H1 (cell line): ENCODE measurements around the gene FADS6. TPM values are rescaled to one million over a fixed set of nuclear protein-coding genes. Genes with fewer than 3 reads are reported as not detected.
A peak's percentile ranks its signal among the peaks of the same experiment; 100 is the strongest.

ENCODE experiments used
- CTCF ChIA-PET: fragments of 300-600 bp; sonication (Branson Sonifier 250); formaldehyde crosslinking; loops from one replicate; lab custom pipeline; 2021; ENCODE audit not compliant: partially characterized antibody; lab: Charles Lee
- POLR2A ChIA-PET: fragments of 300-600 bp; sonication (Branson Sonifier 250); formaldehyde crosslinking; loops from one replicate; lab custom pipeline; 2021; ENCODE audit warnings: inconsistent platforms; ENCODE audit not compliant: partially characterized antibody; lab: Charles Lee
- DNase-seq, 2 experiments: peaks; one replicate each; pipeline versions ENCODE4 v3.0.0 to v3.0.0-alpha.2; 2010 to 2022; ENCODE audit warnings: low spot score in 2 of 2, low read depth in 1 of 2, mixed read lengths in 1 of 2
- FAIRE-seq: peaks from 2 replicates; lab custom pipeline; 2011; peaks lifted over from hg19 to GRCh38; lab: Jason Lieb, UNC
- H2AFZ ChIP-seq: 2 replicates; pipeline ENCODE4 v1.8.1; 2012; ENCODE audit warnings: low read length, inconsistent platforms
- H2AK5ac ChIP-seq: 2 replicates; pipeline ENCODE4 v1.6.1; 2013; ENCODE audit warnings: low read depth, low read length
- H2BK120ac ChIP-seq: replicated peaks from 2 replicates; pipeline ENCODE3; 2013; ENCODE audit warnings: low read depth, low read length, inconsistent platforms
- H2BK12ac ChIP-seq: 2 replicates; pipeline ENCODE4 v1.6.1; 2013; ENCODE audit warnings: low read depth, low read length
- H2BK15ac ChIP-seq: 2 replicates; pipeline ENCODE4 v1.6.1; 2013; ENCODE audit warnings: low read length
- H2BK20ac ChIP-seq: 2 replicates; pipeline ENCODE4 v1.6.1; 2013; ENCODE audit warnings: low read length
- H2BK5ac ChIP-seq: 2 replicates; pipeline ENCODE4 v1.6.1; 2013; ENCODE audit warnings: low read depth, low read length
- H3K14ac ChIP-seq: 2 replicates; pipeline ENCODE4 v1.6.1; 2013; ENCODE audit warnings: inconsistent platforms; ENCODE audit not compliant: insufficient read length
- H3K18ac ChIP-seq: 2 replicates; pipeline ENCODE4 v1.6.1; 2013; ENCODE audit warnings: low read length; ENCODE audit errors: extremely low read depth
- H3K23ac ChIP-seq: 2 replicates; pipeline ENCODE4 v1.6.1; 2013; ENCODE audit warnings: inconsistent platforms; ENCODE audit not compliant: insufficient read length
- H3K23me2 ChIP-seq: 2 replicates; pipeline ENCODE4 v1.6.1; 2013; ENCODE audit warnings: low read depth, low read length
- H3K27ac ChIP-seq: 2 replicates; pipeline ENCODE4 v1.6.1; 2011; ENCODE audit warnings: low read depth, low read length, inconsistent platforms
- H3K27me3 ChIP-seq, 4 experiments: replicated peaks in 1 of 4; 1 replicate in 1 of 4; 2 replicates in 3 of 4; pipeline versions ENCODE4 v1.6.1 to v1.8.1; 2011 to 2013; ENCODE audit warnings: low read length in 3 of 4, mild to moderate bottlenecking in 3 of 4, inconsistent platforms in 2 of 4, mixed read lengths in 2 of 4, moderate library complexity in 1 of 4; ENCODE audit not compliant: control insufficient read depth in 3 of 4, insufficient read depth in 3 of 4; ENCODE audit errors: extremely low read depth in 1 of 4
- H3K36me3 ChIP-seq, 4 experiments: 2 replicates each; pipeline versions ENCODE4 v1.6.1 to v1.8.1; 2011 to 2013; ENCODE audit warnings: mild to moderate bottlenecking in 4 of 4, low read length in 3 of 4, moderate library complexity in 2 of 4, control low read depth in 1 of 4, inconsistent platforms in 1 of 4; ENCODE audit not compliant: insufficient read depth in 4 of 4, control insufficient read depth in 2 of 4
- H3K4ac ChIP-seq: replicated peaks from 2 replicates; pipeline ENCODE3; 2013; ENCODE audit warnings: low read length, low read depth, mixed read lengths, inconsistent platforms; ENCODE audit not compliant: insufficient read length
- H3K4me1 ChIP-seq, 4 experiments: replicated peaks in 1 of 4; 1 replicate in 1 of 4; 2 replicates in 3 of 4; pipeline versions ENCODE4 v1.6.1 to v1.8.1; 2011 to 2013; ENCODE audit warnings: low read length in 3 of 4, inconsistent platforms in 2 of 4, mixed read lengths in 1 of 4; ENCODE audit not compliant: insufficient read depth in 4 of 4, control insufficient read depth in 3 of 4
- H3K4me2 ChIP-seq, 2 experiments: 2 replicates each; pipeline versions ENCODE4 v1.6.1 to v1.8.1; 2011 to 2013; ENCODE audit warnings: low read depth in 2 of 2, low read length in 2 of 2, control low read depth in 1 of 2, inconsistent platforms in 1 of 2, mild to moderate bottlenecking in 1 of 2; ENCODE audit not compliant: insufficient read depth in 1 of 2
- H3K4me3 ChIP-seq, 4 experiments: fragments of 200-600, 300-600 bp in 1 of 4; sonication (generic), shearing (Covaris generic), sonication (Bioruptor Twin) in 1 of 4; 2 replicates each; pipeline versions ENCODE4 v1.5.1 to v1.8.1; 2011 to 2016; ENCODE audit warnings: low read length in 4 of 4, low read depth in 3 of 4, control low read depth in 2 of 4, inconsistent platforms in 2 of 4, mild to moderate bottlenecking in 2 of 4, mixed read lengths in 1 of 4, moderate library complexity in 1 of 4; ENCODE audit not compliant: insufficient read depth in 2 of 4; ENCODE audit errors: extremely low read depth in 1 of 4
- H3K56ac ChIP-seq: replicated peaks from 2 replicates; pipeline ENCODE3; 2013; ENCODE audit warnings: low read depth, mild to moderate bottlenecking, mixed read lengths, low read length, inconsistent platforms; ENCODE audit not compliant: insufficient read length
- H3K79me1 ChIP-seq: 2 replicates; pipeline ENCODE4 v1.6.1; 2013; ENCODE audit warnings: low read depth, low read length, control low read depth
- H3K79me2 ChIP-seq, 2 experiments: 2 replicates each; pipeline versions ENCODE4 v1.6.1 to v1.8.1; 2012 to 2013; ENCODE audit warnings: low read length in 2 of 2, mild to moderate bottlenecking in 2 of 2, inconsistent platforms in 1 of 2; ENCODE audit not compliant: insufficient read depth in 2 of 2, control insufficient read depth in 1 of 2
- H3K9ac ChIP-seq, 4 experiments: replicated peaks in 1 of 4; 1 replicate in 1 of 4; 2 replicates in 3 of 4; pipeline versions ENCODE4 v1.6.1 to v1.8.1; 2011 to 2013; ENCODE audit warnings: low read depth in 3 of 4, low read length in 3 of 4, control low read depth in 2 of 4, mild to moderate bottlenecking in 2 of 4, moderate library complexity in 2 of 4, inconsistent platforms in 1 of 4; ENCODE audit errors: extremely low read depth in 1 of 4
- H3K9me3 ChIP-seq, 2 experiments: 2 replicates each; pipeline versions ENCODE4 v1.6.1 to v1.8.1; 2012 to 2013; ENCODE audit warnings: mild to moderate bottlenecking in 2 of 2, moderate library complexity in 2 of 2, control low read depth in 1 of 2, inconsistent platforms in 1 of 2, low read depth in 1 of 2, low read length in 1 of 2, mixed read lengths in 1 of 2; ENCODE audit not compliant: insufficient read depth in 2 of 2
- H4K20me1 ChIP-seq, 2 experiments: replicated peaks in 1 of 2; 2 replicates each; pipeline versions ENCODE3 to v1.8.1; 2011 to 2013; ENCODE audit warnings: inconsistent platforms in 2 of 2, low read length in 2 of 2, mild to moderate bottlenecking in 1 of 2; ENCODE audit not compliant: insufficient read depth in 2 of 2, control insufficient read depth in 1 of 2
- H4K5ac ChIP-seq: 2 replicates; pipeline ENCODE4 v1.6.1; 2013; ENCODE audit warnings: low read length, low read depth, mixed read lengths, inconsistent platforms; ENCODE audit not compliant: insufficient read length
- H4K8ac ChIP-seq: 2 replicates; pipeline ENCODE4 v1.8.0; 2013; ENCODE audit warnings: mild to moderate bottlenecking, moderate library complexity, low read length, inconsistent platforms; ENCODE audit not compliant: insufficient read depth; ENCODE audit errors: extremely low read depth
- H4K91ac ChIP-seq: replicated peaks from 2 replicates; pipeline ENCODE3; 2013; ENCODE audit warnings: low read length, mixed read lengths, inconsistent platforms; ENCODE audit not compliant: insufficient read length
- GTF2F1 ChIP-seq: IDR thresholded peaks from 2 replicates; pipeline ENCODE4 v1.6.1; 2012; ENCODE audit warnings: low read depth, low read length, improper control_type of control experiment, borderline replicate concordance
- HDAC2 ChIP-seq, 2 experiments: fragments of 300-600 bp in 1 of 2; sonication (generic) in 1 of 2; IDR thresholded peaks; 2 replicates each; pipeline ENCODE4 v1.6.1; 2011 to 2012; ENCODE audit warnings: low read depth in 2 of 2, low read length in 2 of 2, mild to moderate bottlenecking in 2 of 2, moderate library complexity in 2 of 2, borderline replicate concordance in 1 of 2, inconsistent platforms in 1 of 2
- JUND ChIP-seq: IDR thresholded peaks from 2 replicates; pipeline ENCODE4 v1.6.1; 2011; ENCODE audit warnings: mild to moderate bottlenecking, improper control_type of control experiment, low read length
- NRF1 ChIP-seq: IDR thresholded peaks from 2 replicates; pipeline ENCODE4 v1.6.1; 2011; ENCODE audit warnings: mild to moderate bottlenecking, low read depth, low read length, improper control_type of control experiment
- SIN3A ChIP-seq, 2 experiments: IDR thresholded peaks in 1 of 2; conservative IDR thresholded peaks in 1 of 2; 2 replicates each; pipeline ENCODE4 v1.6.1; 2011 to 2012; ENCODE audit warnings: low read length in 2 of 2, improper control_type of control experiment in 1 of 2, low read depth in 1 of 2, mild to moderate bottlenecking in 1 of 2
- SIRT6 ChIP-seq: IDR thresholded peaks from one replicate; pipeline ENCODE4 v1.7.1; 2012; ENCODE audit warnings: low read length, inconsistent platforms
- USF2 ChIP-seq: IDR thresholded peaks from 2 replicates; pipeline ENCODE4 v1.6.1; 2011; ENCODE audit warnings: low read length, improper control_type of control experiment
- WGBS, 2 experiments: shearing (Covaris generic) in 1 of 2; methylation state at CpG; one replicate each; pipeline versions ENCODE4 v1.1.6 to v1.1.7; 2013 to 2015; ENCODE audit warnings: low lambda C conversion rate in 2 of 2, mixed read lengths in 2 of 2, inconsistent platforms in 1 of 2, low coverage in 1 of 2, missing lambda C conversion rate in 1 of 2; ENCODE audit not compliant: insufficient replicate concordance in 2 of 2, insufficient coverage in 1 of 2, insufficient read length in 1 of 2; ENCODE audit errors: extremely low coverage in 1 of 2, missing lambda C conversion rate in 1 of 2; 5-methylcytosine and 5-hydroxymethylcytosine counted together
- polyA plus RNA-seq, 7 experiments: library from polyadenylated mRNA; depleted of rRNA in 3 of 7; stranded (reverse) in 5 of 7; unstranded in 2 of 7; fragments of >200 nt in 5 of 7; fragments of 200-250 nt in 2 of 7; gene quantifications; 1 replicate in 5 of 7; 2 replicates in 1 of 7; 4 replicates in 1 of 7; pipeline versions ENCODE4 v1.2.1 to v1.2.3, GENCODE V29; 2011 to 2013; ENCODE audit warnings: missing spikeins in 2 of 7, mixed read lengths in 2 of 7
- total RNA-seq: library from RNA; stranded (reverse); fragmentation: NEBNext Ultra II Directional; extraction: Animal tissue kit (Norgen Biotek cat#: 25700); gene quantifications from 2 replicates; pipeline ENCODE4 v1.2.1, GENCODE V29; 2021
- TF ChIP-seq, protein P1 (sequence below): IDR thresholded peaks from 2 replicates; pipeline ENCODE4 v1.6.1; 2012; ENCODE audit warnings: low read length, inconsistent platforms

Gene FADS6
- total and polyA plus RNA-seq, 2 of the 8 experiments (the other 6 are each of a cell fraction or from before 2014, with no cell fraction given): 0.56 to 2.5 TPM

GRCh38 chr17:74875155-74875976, 18.1 kb downstream of the FADS6 start:
- Histone ChIP-seq H2BK15ac (peak overlapping the region; percentile 6; the same call in 1 of the 2 replicates), H3K4me3 (no peak overlapping the region), H3K9ac (no peak overlapping the region), H3K14ac (no peak overlapping the region), H2BK12ac (no peak overlapping the region), H2BK120ac (no peak overlapping the region), H3K79me1 (peaks cover 7% of the 10 kb centered on the region; the same call in 1 of the 2 replicates), H2BK5ac (no peak overlapping the region), H3K56ac (no peak overlapping the region), H4K91ac (no peak overlapping the region), H4K5ac (no peak overlapping the region), H3K18ac (no peak overlapping the region), H3K4me1 (peaks cover 0 to 14% (median 6%) of the 10 kb centered on the region in 4 experiments; a peak in 6 of 7 replicates), H3K4ac (no peak overlapping the region), H3K27me3 (peaks cover 0 to 3% (median 0%) of the 10 kb centered on the region in 4 experiments; a peak in 2 of 7 replicates), H3K23me2 (peaks cover 10% of the 10 kb centered on the region), H2AK5ac (no peak overlapping the region), H3K9me3 (no peaks in the 10 kb centered on the region), H2AFZ (no peak overlapping the region), H3K36me3 (no peaks in the 10 kb centered on the region), H3K79me2 (no peaks in the 10 kb centered on the region; a peak in 1 of 4 replicates), H3K23ac (no peak overlapping the region), H3K27ac (no peak overlapping the region), H4K8ac (no peak overlapping the region), H4K20me1 (no peaks in the 10 kb centered on the region), H3K4me2 (no peak overlapping the region), H2BK20ac (no peak overlapping the region)
- CTCF ChIA-PET: interaction anchor here (0.6 to 81.0 kb wide), 9 partner anchors 12 to 138 kb away, joined by 3 to 2981 read pairs (median 5); partner anchors contain the start of genes GRIN2C, NAT9 and OTOP2
- FAIRE-seq: no peak
- WGBS, 2 experiments: 76% methylated on average over 5 of the region's 5 CpGs; no CpG with 5 or more reads in 1 of the 2 experiments
- no peak for DNase-seq
- POLR2A ChIA-PET: interaction anchor here (1.1 to 1.6 kb wide), 3 partner anchors 16 to 49 kb away, joined by 3 to 5 read pairs (median 4); partner anchors contain the start of gene OTOP2
- TF ChIP-seq HDAC2 (IDR thresholded peaks at IDR 0.05; ENCODE audit: borderline replicate concordance in 1 of 2, low read depth in 2 of 2, low read length in 2 of 2): no peak
- TF ChIP-seq GTF2F1: no peak
- TF ChIP-seq, protein P1, sequence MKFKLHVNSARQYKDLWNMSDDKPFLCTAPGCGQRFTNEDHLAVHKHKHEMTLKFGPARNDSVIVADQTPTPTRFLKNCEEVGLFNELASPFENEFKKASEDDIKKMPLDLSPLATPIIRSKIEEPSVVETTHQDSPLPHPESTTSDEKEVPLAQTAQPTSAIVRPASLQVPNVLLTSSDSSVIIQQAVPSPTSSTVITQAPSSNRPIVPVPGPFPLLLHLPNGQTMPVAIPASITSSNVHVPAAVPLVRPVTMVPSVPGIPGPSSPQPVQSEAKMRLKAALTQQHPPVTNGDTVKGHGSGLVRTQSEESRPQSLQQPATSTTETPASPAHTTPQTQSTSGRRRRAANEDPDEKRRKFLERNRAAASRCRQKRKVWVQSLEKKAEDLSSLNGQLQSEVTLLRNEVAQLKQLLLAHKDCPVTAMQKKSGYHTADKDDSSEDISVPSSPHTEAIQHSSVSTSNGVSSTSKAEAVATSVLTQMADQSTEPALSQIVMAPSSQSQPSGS: no peak
- TF ChIP-seq SIN3A (conservative IDR thresholded peaks at IDR 0.05 in 1 of 2, IDR thresholded peaks at IDR 0.05 in 1 of 2; ENCODE audit: low read depth in 1 of 2, low read length in 2 of 2): no peak
- TF ChIP-seq JUND: no peak
- no peak for TF ChIP-seq USF2
- no peak for TF ChIP-seq NRF1
- no peak for TF ChIP-seq SIRT6
